WTC11 (cell line): ENCODE measurements around the gene KLRC2. TPM values are rescaled to one million over a fixed set of nuclear protein-coding genes. Genes with fewer than 3 reads are reported as not detected.

Source experiments
- ATAC-seq: fragments of 200-7000 bp; cut with Tn5 transposase; 2 replicates; pipeline ENCODE4 v1.10.0; 2021; ENCODE audit warnings: mild to moderate bottlenecking, moderate library complexity
- CTCF ChIA-PET: fragments of 300-600 bp; sonication (Branson Sonifier 250); formaldehyde crosslinking; loops from one replicate; lab custom pipeline; 2021; ENCODE audit warnings: antibody characterized with exemption; lab: Charles Lee
- POLR2A ChIA-PET: fragments of 350-600 bp; sonication (Branson Sonifier 250); formaldehyde crosslinking; loops from one replicate; lab custom pipeline; 2021; ENCODE audit warnings: antibody characterized with exemption; lab: Charles Lee
- DNase-seq: peaks from one replicate; pipeline ENCODE4 v3.0.0; 2021; ENCODE audit warnings: low spot score
- H3K27ac Mint-ChIP-seq: 2 replicates; pipeline ENCODE4 v1.8.0; 2021; ENCODE audit warnings: mixed read lengths
- H3K27me3 Mint-ChIP-seq: 2 replicates; pipeline ENCODE4 v1.8.0; 2021; ENCODE audit warnings: low read depth, mild to moderate bottlenecking, moderate library complexity, mixed read lengths
- H3K36me3 Mint-ChIP-seq: 2 replicates; pipeline ENCODE4 v1.8.0; 2021; ENCODE audit warnings: mixed read lengths
- H3K4me1 Mint-ChIP-seq: 2 replicates; pipeline ENCODE4 v1.8.0; 2022; ENCODE audit warnings: mixed read lengths
- H3K4me3 Mint-ChIP-seq: 2 replicates; pipeline ENCODE4 v1.8.0; 2021; ENCODE audit warnings: mild to moderate bottlenecking, moderate library complexity, mixed read lengths
- H3K9me3 Mint-ChIP-seq: 2 replicates; pipeline ENCODE4 v1.8.0; 2021; ENCODE audit warnings: mixed read lengths
- ATF1 ChIP-seq: sonication (generic); formaldehyde crosslinking; IDR thresholded peaks from 2 replicates; pipeline ENCODE4 v1.8.1; 2023; ENCODE audit warnings: mild to moderate bottlenecking, moderate library complexity, missing genetic modification reagents
- ATF2 ChIP-seq: sonication (generic); formaldehyde crosslinking; IDR thresholded peaks from 2 replicates; pipeline ENCODE4 v1.8.1; 2022; ENCODE audit warnings: low read depth, missing genetic modification reagents, borderline replicate concordance
- CREM ChIP-seq: sonication (generic); formaldehyde crosslinking; IDR thresholded peaks from 2 replicates; pipeline ENCODE4 v1.8.1; 2022; ENCODE audit warnings: mild to moderate bottlenecking, missing genetic modification reagents, moderate library complexity
- CTCF ChIP-seq: fragments of 200-600 bp; IDR thresholded peaks from 2 replicates; pipeline ENCODE4 v1.8.0; 2022; ENCODE audit warnings: antibody characterized with exemption
- E2F4 ChIP-seq: sonication (generic); formaldehyde crosslinking; IDR thresholded peaks from 2 replicates; pipeline ENCODE4 v1.8.1; 2022; ENCODE audit warnings: low read depth, mild to moderate bottlenecking, moderate library complexity, missing genetic modification reagents, borderline replicate concordance
- ELF4 ChIP-seq: sonication (generic); formaldehyde crosslinking; IDR thresholded peaks from 2 replicates; pipeline ENCODE4 v1.8.1; 2022; ENCODE audit warnings: low read depth, mild to moderate bottlenecking, moderate library complexity, missing genetic modification reagents
- ERG ChIP-seq: fragments of 250-450 bp; sonication (Bioruptor Pico); IDR thresholded peaks from 2 replicates; pipeline ENCODE4 v1.8.0; 2021; ENCODE audit warnings: mild to moderate bottlenecking
- FOXK1 ChIP-seq: sonication (generic); formaldehyde crosslinking; IDR thresholded peaks from 2 replicates; pipeline ENCODE4 v1.8.0; 2022; ENCODE audit warnings: mild to moderate bottlenecking, moderate library complexity, missing genetic modification reagents
- GRHL2 ChIP-seq: fragments of 250-450 bp; sonication (Bioruptor Pico); IDR thresholded peaks from 2 replicates; pipeline ENCODE4 v1.8.0; 2022; ENCODE audit warnings: mild to moderate bottlenecking, moderate library complexity; ENCODE audit not compliant: insufficient replicate concordance, severe bottlenecking
- NFATC4 ChIP-seq: fragments of 250-450 bp; sonication (Bioruptor Pico); IDR thresholded peaks from 2 replicates; pipeline ENCODE4 v1.9.0; 2021; ENCODE audit warnings: mild to moderate bottlenecking
- NR1H2 ChIP-seq: sonication (generic); formaldehyde crosslinking; IDR thresholded peaks from 2 replicates; pipeline ENCODE4 v1.9.0; 2021; ENCODE audit warnings: mild to moderate bottlenecking, moderate library complexity, missing genetic modification reagents
- NR2C2 ChIP-seq: sonication (generic); formaldehyde crosslinking; IDR thresholded peaks from 2 replicates; pipeline ENCODE4 v1.8.0; 2022; ENCODE audit warnings: mild to moderate bottlenecking, missing genetic modification reagents
- SMAD3 ChIP-seq: sonication (generic); formaldehyde crosslinking; IDR thresholded peaks from 2 replicates; pipeline ENCODE4 v1.8.0; 2022; ENCODE audit warnings: missing genetic modification reagents, mild to moderate bottlenecking, borderline replicate concordance
- SOX15 ChIP-seq: fragments of 250-450 bp; sonication (Bioruptor Pico); IDR thresholded peaks from 2 replicates; pipeline ENCODE4 v1.9.0; 2021; ENCODE audit warnings: mild to moderate bottlenecking
- STAT6 ChIP-seq: sonication (generic); formaldehyde crosslinking; conservative IDR thresholded peaks from 2 replicates; pipeline ENCODE4 v1.8.1; 2023; ENCODE audit warnings: mild to moderate bottlenecking, low read depth, missing genetic modification reagents, moderate library complexity
- USF2 ChIP-seq: sonication (generic); formaldehyde crosslinking; IDR thresholded peaks from 2 replicates; pipeline ENCODE4 v1.8.1; 2023; ENCODE audit warnings: mild to moderate bottlenecking, missing genetic modification reagents, moderate library complexity
- ZNF232 ChIP-seq: sonication (generic); formaldehyde crosslinking; IDR thresholded peaks from 2 replicates; pipeline ENCODE4 v1.8.0; 2022; ENCODE audit warnings: mild to moderate bottlenecking, missing genetic modification reagents
- ZNF396 ChIP-seq: fragments of 250-450 bp; sonication (Bioruptor Pico); IDR thresholded peaks from 2 replicates; pipeline ENCODE4 v1.8.0; 2021; ENCODE audit warnings: mild to moderate bottlenecking, moderate library complexity, borderline replicate concordance
- ZNF532 ChIP-seq: fragments of 250-450 bp; sonication (Bioruptor Pico); IDR thresholded peaks from 2 replicates; pipeline ENCODE4 v1.9.0; 2021; ENCODE audit warnings: mild to moderate bottlenecking, borderline replicate concordance
- ZSCAN18 ChIP-seq: fragments of 250-450 bp; sonication (Bioruptor Pico); IDR thresholded peaks from 2 replicates; pipeline ENCODE4 v2.1.2; 2022; ENCODE audit warnings: mild to moderate bottlenecking, moderate library complexity
- total RNA-seq: library from RNA; stranded (reverse); gene quantifications from 3 replicates; pipeline ENCODE4 v1.2.3, GENCODE V29; 2021

The KLRC2 gene
- total RNA-seq, 1 experiment from 2014 or later = not detected

GRCh38 chr12:10389904-10390303, 45.9 kb downstream of the KLRC2 start, which contains the start of gene KLRK1 (continued):
- TF ChIP-seq ZNF532 (CRISPR knock-in tag) (no peak), NR2C2 (CRISPR knock-in tag) (no peak)

- no peak for ATAC-seq
- Mint-ChIP-seq H3K4me1 (peaks cover 2% of the 10 kb centered on the region), H3K9me3 (peaks cover 10% of the 10 kb centered on the region), H3K4me3 (no peak overlapping the region), H3K27ac (no peak overlapping the region), H3K27me3 (no peaks in the 10 kb centered on the region), H3K36me3 (peaks cover 1% of the 10 kb centered on the region; the same call in 1 of the 2 replicates)
- CTCF ChIA-PET = no interaction called here
- TF ChIP-seq ELF4 (no peak), NR1H2 (CRISPR knock-in tag) (no peak), ZNF396 (CRISPR knock-in tag) (no peak), ERG (CRISPR knock-in tag) (no peak), FOXK1 (CRISPR knock-in tag) (no peak), ZSCAN18 (CRISPR knock-in tag) (no peak), GRHL2 (CRISPR knock-in tag) (no peak), NFATC4 (CRISPR knock-in tag) (no peak), ATF1 (CRISPR knock-in tag) (no peak), ATF2 (CRISPR knock-in tag) (no peak), STAT6 (CRISPR knock-in tag) (no peak), CREM (CRISPR knock-in tag) (no peak), E2F4 (CRISPR knock-in tag) (no peak), CTCF (no peak), SOX15 (no peak), USF2 (CRISPR knock-in tag) (no peak), SMAD3 (CRISPR knock-in tag) (no peak), ZNF232 (no peak)
- no peak for DNase-seq
- POLR2A ChIA-PET = no interaction called here
Measured at GRCh38 chr12:10388624-10389413, 47.0 kb downstream of the KLRC2 start.
